ENCODE data around the gene DISP3. TPM values are rescaled to one million over a fixed set of nuclear protein-coding genes. Genes with fewer than 3 reads are reported as not detected.

Gene DISP3
- total and polyA plus RNA-seq, 9 of the 15 experiments (the other 6 are each of a cell fraction or from before 2014, with no cell fraction given): 0.03 to 0.19 (median 0.15) TPM; not detected in 5

DNA sequence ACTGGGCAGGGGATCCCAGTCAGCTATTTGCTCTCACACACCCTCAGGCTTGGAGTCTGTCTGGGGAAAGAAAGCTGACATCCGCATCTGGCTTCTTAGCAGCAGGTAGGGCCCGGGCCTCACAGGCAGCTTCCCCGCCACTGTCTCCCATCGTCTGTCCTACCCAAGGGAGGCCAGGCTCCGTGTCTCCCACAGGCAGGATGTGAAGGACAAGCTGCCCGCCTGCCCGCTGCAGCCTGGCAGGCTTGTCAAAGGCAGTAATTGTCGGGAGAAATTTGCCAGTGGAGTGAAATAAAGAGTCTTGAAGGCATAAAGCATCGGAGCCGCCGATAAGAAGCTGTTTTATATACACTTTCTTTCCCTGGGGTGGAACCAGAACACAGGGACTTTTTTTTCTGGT lies 44.0 kb upstream of the DISP3 start:
- Histone ChIP-seq H3K9me1 (ENCODE audit: control insufficient read depth, insufficient read depth, low read length) (no peaks in the 10 kb centered on the region), H3K27ac (ENCODE audit: extremely low read depth, low read depth, low read length) (no peak overlapping the region), H2AFZ (ENCODE audit: low read depth, low read length) (no peak overlapping the region), H3K9ac (ENCODE audit: insufficient read depth in 1 of 2, low read depth in 2 of 2, low read length in 2 of 2) (0 out of 4 replicates have a peak overlapping the region, but pooled peaks of 1 of the 2 experiments have one; percentile 11), H3K4me1 (replicated peaks in 1 of 2; ENCODE audit: control insufficient read depth in 2 of 2, insufficient read depth in 2 of 2, low read length in 2 of 2) (no peaks in the 10 kb centered on the region), H4K20me1 (replicated peaks; ENCODE audit: control insufficient read depth, insufficient read depth, low read length) (peaks cover 15% of the 10 kb centered on the region; the same call in 1 of the 2 replicates), H3K27me3 (ENCODE audit: control insufficient read depth in 2 of 2, insufficient read depth in 2 of 2, low read length in 2 of 2) (peaks cover 43 to 83% of the 10 kb centered on the region in 2 experiments), H3K4me3 (no peak overlapping the region), H3K79me2 (ENCODE audit: control insufficient read depth, insufficient read depth, low read length) (no peaks in the 10 kb centered on the region), H3K36me3 (ENCODE audit: control insufficient read depth, insufficient read depth, low read length) (no peaks in the 10 kb centered on the region), H3K4me2 (ENCODE audit: insufficient read depth, low read length) (no peak overlapping the region), H3K9me3 (replicated peaks; ENCODE audit: control insufficient read depth, insufficient read depth, low read depth, low read length) (no peaks in the 10 kb centered on the region)
- TF ChIP-seq KAT7 (CRISPR knock-in tag; IDR thresholded peaks at IDR 0.05; ENCODE audit: borderline replicate concordance) (no peak), L3MBTL2 (IDR thresholded peaks at IDR 0.05) (no peak), NFIC (IDR thresholded peaks at IDR 0.05) (no peak), KAT2B (IDR thresholded peaks at IDR 0.05; ENCODE audit: low read depth, low read length) (no peak), POLR2AphosphoS5 (IDR thresholded peaks at IDR 0.05; ENCODE audit: control insufficient read depth, insufficient read depth, low read depth, low read length) (no peak), KHSRP (IDR thresholded peaks at IDR 0.05) (no peak)
- TF ChIP-seq, protein P1, sequence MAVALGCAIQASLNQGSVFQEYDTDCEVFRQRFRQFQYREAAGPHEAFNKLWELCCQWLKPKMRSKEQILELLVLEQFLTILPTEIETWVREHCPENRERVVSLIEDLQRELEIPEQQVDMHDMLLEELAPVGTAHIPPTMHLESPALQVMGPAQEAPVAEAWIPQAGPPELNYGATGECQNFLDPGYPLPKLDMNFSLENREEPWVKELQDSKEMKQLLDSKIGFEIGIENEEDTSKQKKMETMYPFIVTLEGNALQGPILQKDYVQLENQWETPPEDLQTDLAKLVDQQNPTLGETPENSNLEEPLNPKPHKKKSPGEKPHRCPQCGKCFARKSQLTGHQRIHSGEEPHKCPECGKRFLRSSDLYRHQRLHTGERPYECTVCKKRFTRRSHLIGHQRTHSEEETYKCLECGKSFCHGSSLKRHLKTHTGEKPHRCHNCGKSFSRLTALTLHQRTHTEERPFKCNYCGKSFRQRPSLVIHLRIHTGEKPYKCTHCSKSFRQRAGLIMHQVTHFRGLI (CRISPR knock-in tag; IDR thresholded peaks at IDR 0.05): no peak
- intact Hi-C loops (cut with micrococcal nuclease) (no loop called here), in situ Hi-C loops (cut with MboI) (no loop called here)
- ATAC-seq: no peak
- no TSS peak for BruUV-seq (replicated peaks)
- no peak for DNase-seq (ENCODE audit: extremely low read depth in 1 of 4, low spot score in 3 of 4)
- FAIRE-seq: no peak
- WGBS (ENCODE audit: insufficient coverage, low coverage, missing lambda C conversion rate): 0% methylated on average over 11 of the region's 11 CpGs
- CTCF ChIA-PET (ENCODE audit: low intra/inter-chr PET ratio): no interaction called here
- POLR2A ChIA-PET: interaction anchor here (0.6 to 1.1 kb wide), 4 partner anchors 9 to 40 kb away, joined by 3 to 4 read pairs (median 4); no protein-coding TSS in a partner anchor
